ENCODE data around the gene KLC1.
A peak's percentile ranks its signal among the peaks of the same experiment; 100 is the strongest.
"Not testable (repeated sequence)": the region's sequence is repeated elsewhere in the genome, so short reads cannot be mapped to it uniquely, and the experiment has no call there.

The KLC1 gene

DNA sequence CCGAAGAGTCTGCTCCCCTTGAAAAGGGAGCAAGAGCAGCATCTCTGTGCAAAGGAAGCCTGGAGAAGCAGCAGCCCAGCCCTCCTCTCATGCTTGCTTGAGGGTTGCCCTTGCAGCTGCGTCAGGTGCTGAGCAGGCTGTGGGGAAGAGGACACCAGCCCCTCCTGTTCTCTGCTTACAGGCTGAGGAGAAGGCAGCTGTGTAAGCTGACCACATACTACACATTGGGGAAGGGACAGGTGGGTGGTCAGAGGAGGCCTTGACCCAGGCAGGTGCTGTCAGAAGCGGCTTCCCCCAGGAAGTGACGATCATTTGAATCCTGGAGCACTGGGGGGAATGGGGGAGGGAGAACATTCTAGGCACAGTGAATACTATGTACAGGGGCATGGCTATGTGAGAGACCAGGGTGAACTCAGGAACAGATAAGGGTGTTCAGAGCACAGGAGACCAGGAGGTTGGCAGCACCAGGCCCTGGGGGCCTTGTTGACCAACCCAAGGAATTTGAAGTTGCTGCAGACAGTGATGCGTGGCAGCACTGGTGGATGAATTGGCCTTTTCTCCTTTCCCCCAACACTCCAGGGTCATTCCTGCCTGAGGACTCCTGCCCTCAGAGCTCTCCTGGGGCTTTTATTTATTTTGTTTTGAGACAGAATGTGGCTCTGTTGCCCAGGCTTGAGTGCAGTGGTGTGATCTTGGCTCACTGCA lies 2.7 kb upstream of the KLC1 start:
- DNase-seq, result no peak

DNA sequence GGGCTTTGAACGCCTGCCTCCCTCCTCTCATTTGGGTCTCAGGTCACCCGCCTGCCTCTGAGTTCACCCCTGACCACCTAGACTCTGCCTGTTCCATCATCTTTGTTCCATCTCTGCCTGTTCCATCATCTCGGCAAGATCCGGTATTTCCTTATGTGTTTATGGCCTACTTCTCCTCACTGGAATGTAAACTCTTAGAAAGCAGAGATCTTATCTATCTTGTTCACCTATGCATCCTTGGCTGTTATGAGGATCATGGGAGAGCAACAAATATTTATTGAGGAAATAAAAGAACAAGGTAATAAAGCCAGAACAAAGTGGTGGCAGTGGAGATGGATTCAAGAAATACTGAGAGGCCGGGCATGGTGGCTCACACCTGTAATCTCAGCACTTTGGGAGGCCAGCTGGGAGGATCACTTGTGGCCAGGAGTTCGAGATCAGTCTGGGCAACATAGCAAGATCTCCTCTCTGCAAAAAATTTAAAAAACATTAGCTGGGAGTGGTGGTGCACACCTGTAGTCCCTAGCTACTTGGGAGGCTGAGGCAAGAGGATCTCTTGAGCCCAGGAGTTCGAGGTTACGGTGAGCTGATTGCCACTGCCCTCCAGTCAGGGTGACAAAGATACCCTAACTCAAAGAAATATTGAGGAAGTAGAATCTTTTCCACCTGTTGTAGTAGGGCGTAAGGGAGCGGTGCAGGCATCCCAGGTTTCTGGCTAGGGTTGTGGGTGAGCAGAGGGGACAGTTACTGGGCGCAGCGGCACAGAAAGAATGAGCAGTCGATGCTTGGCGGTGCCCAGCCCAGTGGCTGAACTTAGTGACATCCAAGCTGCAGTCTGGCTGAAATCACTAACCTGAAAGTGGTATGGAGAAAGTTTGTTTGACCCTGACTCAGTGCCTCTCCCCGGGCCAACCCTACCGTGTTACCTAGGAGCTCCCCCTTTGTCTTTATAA lies 1.7 kb upstream of the KLC1 start:
- no peak for DNase-seq

DNA sequence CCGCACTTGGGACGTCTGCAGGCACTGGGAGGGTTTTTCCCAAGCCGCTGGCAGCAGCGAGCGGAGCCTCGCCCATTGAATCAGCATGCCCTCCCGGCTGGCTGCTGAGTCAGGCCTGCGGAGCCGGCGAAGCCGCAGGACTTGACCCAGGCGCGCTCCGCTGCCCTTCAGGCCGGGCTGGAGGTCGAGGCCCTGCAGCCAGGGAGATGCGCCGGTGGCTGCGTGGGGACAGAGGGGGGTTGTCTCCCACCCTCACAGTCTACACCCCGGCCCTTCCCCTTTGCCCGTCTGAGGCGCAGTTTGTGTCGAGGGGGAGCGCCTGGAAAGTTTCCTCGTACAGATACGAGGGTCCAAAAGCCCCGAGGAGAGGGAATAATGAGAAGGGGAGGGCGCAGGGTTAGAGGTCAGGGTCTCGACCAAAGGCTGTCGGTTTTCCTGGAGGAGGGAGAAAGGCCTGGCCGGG lies 759 bp upstream of the KLC1 start:
- DNase-seq, result no peak

DNA sequence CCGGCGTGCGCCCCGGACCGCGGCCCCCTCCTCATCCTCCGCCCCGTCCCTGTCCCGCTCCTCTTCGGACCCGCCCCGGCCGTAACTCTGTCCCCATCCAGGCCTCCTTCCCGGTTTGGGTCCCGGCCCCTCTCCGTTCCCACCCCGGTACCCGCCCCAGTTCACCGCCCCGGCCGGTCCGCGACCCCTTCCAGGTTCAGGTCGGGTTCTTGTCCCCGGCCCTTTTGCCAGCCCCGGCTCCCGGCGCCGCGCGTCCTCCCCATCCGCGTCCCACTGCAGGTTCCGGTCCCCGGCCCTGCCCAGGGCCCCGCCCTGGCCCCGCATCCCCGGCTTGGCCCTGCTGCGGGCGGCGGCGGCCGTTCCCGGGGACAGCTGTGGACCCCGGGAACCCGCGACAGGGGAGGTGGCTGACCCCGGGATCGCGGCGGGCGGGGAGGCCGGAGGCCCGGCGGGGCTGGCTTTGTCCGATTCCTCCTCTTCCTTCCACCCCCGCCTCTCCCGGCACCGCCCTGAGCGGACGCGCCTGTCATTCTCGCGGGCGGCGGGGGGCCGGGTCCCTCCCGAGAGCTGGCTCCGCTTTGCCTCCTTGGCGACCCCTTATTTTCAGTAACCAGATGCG lies 601 bp downstream of the KLC1 start:
- peak in 1 of 2 experiments; percentile 16 for DNase-seq

DNA sequence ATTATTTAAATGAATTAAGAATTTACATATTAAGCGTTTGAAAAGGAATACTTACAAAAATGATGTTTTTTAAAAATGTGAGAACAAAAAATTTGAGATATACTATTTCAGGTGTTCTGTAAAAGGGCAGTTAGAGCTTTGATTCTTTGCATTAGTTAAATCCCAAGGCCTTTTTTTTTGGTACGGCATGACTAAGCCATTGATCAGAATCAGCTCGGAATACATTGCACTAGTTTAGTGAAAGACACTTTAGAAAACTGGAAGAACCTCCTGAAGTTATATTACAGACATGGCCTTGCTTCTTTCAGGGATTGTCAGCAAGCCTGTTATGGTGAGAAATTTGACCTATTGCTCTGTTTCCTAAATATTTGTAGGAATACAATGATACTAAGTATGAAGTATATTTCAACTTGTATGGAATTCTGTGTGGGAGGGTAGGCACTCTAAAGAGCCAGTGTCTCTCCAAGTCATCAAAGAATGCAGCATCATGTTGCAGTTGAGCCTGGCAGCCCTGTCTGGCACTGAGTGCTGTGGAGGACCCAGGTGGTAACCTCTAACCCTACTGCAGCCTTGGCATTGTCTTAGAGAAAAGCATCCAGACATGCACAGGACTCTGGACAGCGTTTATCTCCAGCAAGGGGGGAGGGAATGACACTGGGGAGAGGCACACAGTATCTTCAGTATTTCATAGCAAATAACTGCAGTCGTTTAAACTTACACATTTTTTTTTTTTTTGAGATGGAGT lies 1.5 kb downstream of the KLC1 start:
- no peak for DNase-seq

DNA sequence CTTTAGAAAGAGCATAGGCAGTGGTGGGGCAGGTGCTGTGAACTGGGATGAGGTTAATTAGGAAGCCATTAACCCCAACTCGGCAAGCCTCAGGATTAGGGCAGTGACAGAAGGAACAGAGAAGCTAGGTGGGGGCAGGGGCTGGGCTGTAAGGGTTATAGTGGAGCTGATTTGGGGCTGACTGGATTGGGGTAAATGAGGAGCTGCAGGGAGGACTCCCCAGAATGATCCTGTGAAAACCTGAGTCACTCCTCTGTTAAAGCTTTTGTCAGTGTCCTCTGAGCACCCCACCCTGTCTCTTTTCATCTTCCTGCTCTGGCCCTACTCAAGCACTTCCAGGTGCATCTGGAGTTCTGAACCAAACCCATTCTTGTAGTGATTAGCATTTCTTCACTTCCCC lies 4.4 kb downstream of the KLC1 start:
- no peak for DNase-seq

DNA sequence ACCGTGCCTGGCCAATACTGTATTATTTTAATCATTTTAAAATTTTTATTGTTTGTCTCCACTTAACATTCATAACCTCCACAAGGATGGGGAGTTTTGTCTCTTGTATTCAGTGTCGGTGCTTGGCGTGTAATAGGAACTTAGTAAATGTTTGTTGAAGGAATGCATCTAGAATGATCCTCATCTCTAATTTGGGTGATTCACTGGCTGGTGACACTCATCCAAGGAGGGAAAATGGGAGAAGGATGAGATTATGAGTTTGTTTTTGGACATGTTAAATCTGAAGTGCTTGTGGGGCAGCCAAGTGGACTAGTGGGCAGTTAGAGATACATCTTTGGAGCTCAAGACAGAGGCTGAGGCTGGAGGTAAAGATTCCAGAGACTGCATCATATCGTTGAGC lies 5.1 kb downstream of the KLC1 start:
- DNase-seq, result no peak

DNA sequence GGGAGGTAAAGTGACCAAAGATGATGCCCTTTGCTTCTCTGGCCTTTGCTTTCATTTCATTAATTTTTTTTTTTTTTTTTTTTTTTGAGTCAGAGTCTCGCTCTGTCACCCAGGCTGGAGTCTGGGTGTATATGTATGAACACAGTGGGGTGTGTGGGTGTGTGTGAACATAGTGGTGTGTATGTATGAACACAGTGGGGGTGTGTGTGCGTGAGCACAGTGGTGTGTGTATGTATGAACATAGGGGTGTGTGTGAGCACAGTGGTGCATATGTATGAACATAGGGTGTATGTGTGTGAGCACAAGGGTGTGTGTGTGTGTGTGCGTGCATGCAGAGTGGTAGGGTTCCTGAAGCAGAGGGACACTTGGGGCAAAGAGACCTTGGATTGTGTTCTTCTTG lies 9.6 kb downstream of the KLC1 start:
- DNase-seq, result no peak

DNA sequence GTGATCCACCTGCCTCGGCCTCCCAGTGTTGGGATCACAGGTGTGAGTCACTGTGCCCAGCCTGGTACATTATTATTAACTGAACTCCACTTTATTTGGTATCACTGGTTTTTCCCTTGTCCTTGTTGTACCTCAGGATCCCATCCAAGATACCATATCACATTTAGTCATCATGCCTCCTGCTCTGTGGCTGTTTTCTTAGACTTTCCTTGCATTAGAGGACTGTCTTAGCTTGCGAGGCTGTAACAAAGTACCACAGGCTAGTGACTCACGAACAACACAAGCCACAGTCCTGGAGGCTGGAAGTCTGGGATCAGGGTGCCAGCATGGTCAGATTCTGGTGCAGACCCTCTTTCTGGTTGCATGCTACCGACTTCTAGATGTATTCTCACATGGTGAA lies 12.2 kb downstream of the KLC1 start:
- DNase-seq, result no peak

DNA sequence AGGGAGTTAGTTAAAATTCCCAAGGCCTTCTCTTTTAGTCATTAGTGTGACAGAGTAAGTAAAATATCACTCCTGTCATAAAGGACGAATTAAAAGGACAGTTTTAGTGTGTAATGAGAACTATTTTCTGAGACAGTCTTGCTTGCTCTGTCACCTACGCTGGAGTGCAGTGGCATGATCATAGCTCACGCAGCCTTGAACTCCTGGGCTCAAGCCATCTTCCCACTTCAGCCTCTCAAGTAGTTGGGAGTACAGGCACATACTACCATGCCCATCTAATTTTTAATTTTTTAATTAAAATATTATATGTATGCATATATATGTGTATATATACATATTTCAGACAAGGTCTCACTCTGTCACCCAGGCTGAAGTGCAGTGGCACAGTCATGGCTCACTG lies 17.2 kb downstream of the KLC1 start:
- no peak for DNase-seq

DNA sequence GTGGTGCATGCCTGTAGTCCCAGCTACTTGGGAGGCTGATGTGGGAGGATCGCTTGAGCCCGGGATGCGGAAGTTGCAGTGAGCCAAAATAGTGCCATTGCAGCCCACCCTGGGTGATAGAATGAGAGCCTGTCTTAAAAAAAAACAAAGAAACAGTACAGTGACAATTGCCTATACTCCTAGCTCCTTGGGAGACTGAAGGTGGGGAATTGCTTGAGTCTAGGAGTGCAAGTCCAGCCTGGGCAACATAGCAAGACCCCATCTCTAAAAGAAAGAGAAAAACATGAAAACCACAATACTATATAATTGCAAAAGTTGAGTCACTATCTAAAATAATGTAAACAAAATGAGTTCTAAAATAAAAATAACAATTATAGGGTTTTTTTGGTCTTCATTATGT lies 20.0 kb downstream of the KLC1 start:
- DNase-seq, result no peak

DNA sequence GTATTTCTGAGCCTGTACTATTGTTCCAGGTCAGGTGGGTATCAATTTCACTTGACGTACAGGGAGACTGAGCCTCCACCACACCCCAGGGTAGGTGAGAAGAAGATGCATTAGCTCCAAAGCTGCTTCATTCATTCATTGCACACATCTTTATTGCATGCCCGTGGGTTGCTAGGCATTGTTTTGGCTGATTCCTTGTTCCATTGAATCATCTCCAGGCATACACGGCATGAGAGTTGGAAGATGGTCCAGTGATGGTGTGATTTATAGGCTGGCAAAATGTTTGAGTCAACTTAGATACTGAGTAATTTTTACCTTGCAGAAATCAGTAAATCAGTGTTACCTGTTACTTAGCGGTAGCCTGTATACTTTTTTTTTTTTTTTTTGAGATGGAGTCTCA lies 21.2 kb downstream of the KLC1 start:
- DNase-seq, result no peak

DNA sequence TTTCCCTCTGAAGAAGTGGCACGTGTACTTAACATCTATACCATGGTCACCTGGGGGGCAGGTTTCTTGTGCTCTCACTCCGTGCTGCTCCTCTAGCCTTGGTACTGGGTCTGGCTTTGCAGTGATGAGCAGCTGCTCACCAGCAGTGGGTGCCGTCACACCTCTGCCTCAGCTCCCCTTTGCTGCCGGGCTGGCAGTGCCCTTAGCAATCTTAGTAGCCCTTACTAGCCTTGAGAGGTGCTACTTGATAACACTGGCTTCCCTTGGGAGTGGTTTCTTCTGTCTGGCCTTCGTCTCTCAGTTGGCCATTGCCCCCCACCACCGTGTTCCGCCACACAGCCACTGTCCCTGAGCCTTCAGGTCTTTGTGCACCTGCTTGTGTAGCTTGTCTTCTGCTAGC lies 22.6 kb downstream of the KLC1 start:
- no peak for DNase-seq

DNA sequence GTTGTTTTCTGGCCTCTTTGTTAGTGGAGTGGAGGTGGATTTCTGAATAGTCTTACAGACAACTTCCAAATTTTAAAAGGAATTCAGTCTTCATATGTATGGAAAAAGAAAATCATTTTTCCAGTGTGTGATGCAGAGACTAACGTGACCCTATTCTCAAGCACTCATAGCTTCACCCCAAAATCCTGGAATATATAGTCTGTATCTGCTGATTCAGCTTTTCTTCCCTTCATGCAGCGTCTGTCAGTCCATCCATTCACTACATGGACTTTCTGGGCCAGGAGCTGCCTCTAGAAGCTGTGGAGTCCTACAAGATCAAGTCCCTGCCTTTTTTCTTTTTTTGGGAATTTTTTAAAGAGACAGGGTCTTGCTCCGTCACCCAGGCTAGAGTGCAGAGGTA lies 23.8 kb downstream of the KLC1 start:
- no peak for DNase-seq

DNA sequence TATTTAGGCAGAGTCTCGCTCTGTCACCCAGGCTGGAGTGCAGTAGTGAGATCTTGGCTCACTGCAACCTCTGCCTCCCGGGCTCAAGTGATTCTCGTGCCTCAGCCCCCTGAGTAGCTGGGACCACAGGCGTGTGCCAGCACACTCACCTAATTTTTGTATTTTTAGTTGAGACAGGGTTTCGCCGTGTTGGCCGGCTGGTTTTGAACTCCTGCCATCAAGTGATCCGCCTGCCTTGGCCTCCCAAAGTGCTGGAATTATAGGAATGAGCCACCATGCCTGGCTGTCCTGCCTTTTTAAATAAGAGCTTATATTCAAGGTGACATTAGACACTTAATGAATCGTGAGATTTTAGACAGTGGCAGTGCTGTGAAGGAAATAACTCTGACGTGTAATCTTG lies 24.3 kb downstream of the KLC1 start:
- not testable (repeated sequence) for DNase-seq

DNA sequence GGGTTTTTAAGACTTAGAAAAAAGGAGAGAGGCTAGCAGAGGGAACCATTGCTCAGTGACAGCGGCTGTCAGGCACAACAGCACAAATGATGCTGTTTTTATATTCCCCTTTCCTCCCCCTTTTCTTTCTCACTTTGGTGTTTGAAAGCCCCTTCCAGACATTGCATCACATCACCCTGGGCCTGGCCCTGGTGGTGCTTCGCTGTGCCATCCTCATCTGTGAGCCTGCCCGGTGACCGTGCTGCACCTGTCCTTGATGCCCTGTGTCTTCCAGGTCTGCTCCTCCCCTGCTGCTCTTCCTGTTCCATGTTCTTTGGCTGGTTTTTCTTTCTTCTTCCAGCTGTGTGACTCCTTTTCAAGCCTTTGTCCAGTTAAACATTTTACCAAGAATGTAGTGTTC lies 24.8 kb downstream of the KLC1 start:
- DNase-seq, result no peak

DNA sequence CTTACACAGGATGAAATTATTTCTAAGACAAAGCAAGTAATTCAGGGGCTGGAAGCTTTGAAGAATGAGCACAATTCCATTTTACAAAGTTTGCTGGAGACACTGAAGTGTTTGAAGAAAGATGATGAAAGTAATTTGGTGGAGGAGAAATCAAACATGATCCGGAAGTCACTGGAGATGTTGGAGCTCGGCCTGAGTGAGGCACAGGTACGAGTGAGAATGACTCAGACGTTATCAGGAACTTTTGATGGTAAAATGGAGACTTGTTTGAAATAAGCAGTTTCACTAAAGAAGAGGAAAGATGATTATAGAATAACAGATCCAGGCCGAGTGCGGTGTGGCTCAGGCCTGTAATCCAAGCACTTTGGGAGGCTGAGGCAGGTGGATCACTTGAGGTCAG lies 25.6 kb downstream of the KLC1 start:
- no peak for DNase-seq

DNA sequence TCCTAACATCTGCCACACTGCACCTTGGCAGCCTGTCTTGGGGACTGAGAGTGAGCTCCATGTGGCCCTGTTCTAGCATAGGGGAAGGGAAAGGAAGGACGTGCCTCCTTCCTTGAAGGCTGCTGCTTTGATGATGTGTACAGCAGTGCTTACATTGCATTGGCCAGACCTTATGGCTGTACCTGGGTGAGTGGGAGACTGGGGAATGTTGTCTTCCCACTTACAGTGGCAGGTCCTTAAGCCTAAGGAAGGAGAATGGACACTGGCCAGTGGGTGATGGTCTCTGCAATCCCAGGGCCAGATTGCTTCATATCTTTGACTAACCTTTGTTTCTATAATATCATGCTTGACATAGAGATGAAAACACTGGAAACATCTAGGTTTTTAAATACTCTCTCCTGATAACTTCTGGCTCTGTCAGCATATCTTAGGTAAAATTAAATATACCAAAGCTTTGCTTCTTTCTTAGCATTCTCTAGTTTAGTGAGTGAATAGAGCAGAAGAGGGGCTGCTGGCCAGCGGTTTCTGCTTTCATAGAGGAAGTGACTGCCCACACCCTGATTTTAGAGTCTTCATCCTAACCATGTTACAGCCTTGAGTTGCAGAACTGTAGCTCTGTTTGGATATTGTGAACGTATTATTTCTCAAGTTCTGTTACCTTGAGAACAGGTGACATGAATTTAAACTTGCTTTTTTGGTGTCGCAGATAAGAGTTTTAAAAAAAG lies 27.2 kb downstream of the KLC1 start:
- DNase-seq, result no peak

DNA sequence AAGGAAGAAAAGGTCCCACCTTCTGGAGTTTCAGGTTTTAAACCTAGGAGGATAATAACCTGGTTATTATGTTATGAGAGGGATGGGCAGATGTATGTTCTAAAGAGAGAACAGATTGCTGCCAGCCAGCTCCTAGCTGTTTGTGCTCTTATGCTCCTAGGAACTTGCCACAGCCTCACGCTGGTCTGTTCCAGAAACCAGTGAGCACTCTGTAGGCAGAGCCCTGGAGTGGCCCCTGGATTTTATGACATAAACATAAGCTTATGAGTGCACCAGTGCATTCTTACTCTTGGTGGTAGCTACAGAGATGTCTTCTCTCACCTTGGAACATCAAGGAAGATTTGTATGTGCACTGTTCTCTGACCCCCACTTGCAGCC lies 27.7 kb downstream of the KLC1 start:
- no peak for DNase-seq

DNA sequence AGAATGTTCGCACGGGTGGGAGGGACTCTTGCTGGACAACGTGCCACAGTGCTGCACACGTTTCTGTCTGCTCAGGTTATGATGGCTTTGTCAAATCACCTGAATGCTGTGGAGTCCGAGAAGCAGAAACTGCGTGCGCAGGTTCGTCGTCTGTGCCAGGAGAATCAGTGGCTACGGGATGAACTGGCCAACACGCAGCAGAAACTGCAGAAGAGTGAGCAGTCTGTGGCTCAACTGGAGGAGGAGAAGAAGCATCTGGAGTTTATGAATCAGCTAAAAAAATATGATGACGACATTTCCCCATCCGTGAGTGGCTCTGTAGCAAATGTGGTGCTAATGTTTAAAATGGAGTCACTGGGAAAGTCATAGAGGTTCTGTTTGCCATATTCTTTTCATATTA lies 28.5 kb downstream of the KLC1 start:
- no peak for DNase-seq

DNA sequence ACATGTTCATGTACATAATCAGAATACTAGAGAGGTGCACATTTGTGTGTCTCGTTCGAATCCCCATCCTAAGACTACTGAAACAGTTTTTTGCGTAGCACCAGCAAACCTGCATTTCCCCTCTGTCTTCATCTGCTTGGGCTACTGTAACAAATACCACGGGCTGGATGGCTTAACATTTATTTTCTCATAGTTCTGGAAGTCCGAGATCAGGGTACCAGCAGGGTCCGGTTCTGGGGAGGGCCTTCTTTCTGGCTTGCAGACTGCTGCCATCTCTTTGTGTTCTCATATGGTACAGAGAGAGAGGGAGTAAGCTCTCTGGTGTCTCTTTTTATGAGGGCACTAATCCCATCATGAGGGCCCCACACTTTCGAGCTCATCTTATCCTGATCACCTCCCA lies 30.6 kb downstream of the KLC1 start:
- no peak for DNase-seq

DNA sequence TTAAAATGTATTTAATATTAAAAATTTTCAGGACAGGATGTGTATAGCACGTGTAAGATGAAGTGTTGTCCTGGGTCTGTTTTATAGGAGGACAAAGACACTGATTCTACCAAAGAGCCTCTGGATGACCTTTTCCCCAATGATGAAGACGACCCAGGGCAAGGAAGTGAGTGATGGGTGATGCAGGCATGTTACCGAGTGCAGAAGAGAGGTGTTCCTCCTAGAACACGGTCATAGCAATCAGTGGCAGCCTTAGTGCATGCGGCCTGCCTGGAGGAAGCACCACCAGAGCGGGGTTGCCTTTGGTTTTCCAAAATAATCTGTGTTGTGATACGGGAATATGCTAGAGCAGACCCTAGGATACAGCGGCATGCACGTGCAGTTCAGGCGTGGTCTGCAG lies 33.0 kb downstream of the KLC1 start:
- DNase-seq, result no peak

DNA sequence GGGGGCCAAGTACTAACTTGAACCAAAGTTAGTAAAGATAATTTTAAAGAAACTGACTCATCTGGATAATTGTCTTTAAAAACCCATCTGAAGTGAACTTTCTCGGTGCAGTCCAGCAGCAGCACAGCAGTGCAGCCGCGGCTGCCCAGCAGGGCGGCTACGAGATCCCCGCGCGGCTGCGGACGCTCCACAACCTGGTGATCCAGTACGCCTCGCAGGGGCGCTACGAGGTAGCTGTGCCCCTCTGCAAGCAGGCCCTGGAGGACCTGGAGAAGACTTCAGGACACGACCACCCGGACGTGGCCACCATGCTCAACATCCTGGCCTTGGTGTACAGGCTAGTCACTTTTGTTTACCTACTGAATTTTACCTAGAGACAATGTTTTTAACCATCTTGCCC lies 33.6 kb downstream of the KLC1 start:
- DNase-seq, result no peak

Measured in Kasumi-1 (cell line).